Activated CD4-positive, alpha-beta T cell treated with anti-CD3 and anti-CD28 coated beads, Interleukin-2, amount 10 ng/mL, durations not matched to agents 7 days and 5 days (primary cell): ENCODE measurements around the gene CNN3. TPM values are rescaled to one million over a fixed set of nuclear protein-coding genes. Genes with fewer than 3 reads are reported as not detected.
A peak's percentile ranks its signal among the peaks of the same experiment; 100 is the strongest.

Experiments
- CTCF ChIA-PET: fragments of 350-600 bp; sonication (Branson Sonifier 250); formaldehyde crosslinking; loops from one replicate; lab custom pipeline; 2021; ENCODE audit warnings: antibody characterized with exemption; lab: Charles Lee
- POLR2A ChIA-PET: fragments of 350-600 bp; sonication (Branson Sonifier 250); formaldehyde crosslinking; loops from one replicate; lab custom pipeline; 2021; ENCODE audit warnings: antibody characterized with exemption; lab: Charles Lee
- DNase-seq: peaks from one replicate; pipeline ENCODE4 v3.0.0-alpha.2; 2020
- H3K27ac Mint-ChIP-seq: one replicate; pipeline ENCODE4 v1.8.0; 2021; ENCODE audit warnings: mild to moderate bottlenecking, moderate library complexity, mixed read lengths
- H3K27me3 Mint-ChIP-seq: one replicate; pipeline ENCODE4 v1.8.0; 2021; ENCODE audit warnings: mixed read lengths
- H3K36me3 Mint-ChIP-seq: one replicate; pipeline ENCODE4 v1.8.0; 2021; ENCODE audit warnings: low read depth, mixed read lengths
- H3K4me1 Mint-ChIP-seq: one replicate; pipeline ENCODE4 v1.8.0; 2021; ENCODE audit warnings: mixed read lengths
- H3K4me3 Mint-ChIP-seq: one replicate; pipeline ENCODE4 v1.8.0; 2021; ENCODE audit warnings: mild to moderate bottlenecking, moderate library complexity, mixed read lengths
- H3K9me3 Mint-ChIP-seq: one replicate; pipeline ENCODE4 v1.8.0; 2021; ENCODE audit warnings: mixed read lengths
- total RNA-seq, 2 experiments: library from RNA; stranded (reverse); gene quantifications; one replicate each; pipeline ENCODE4 v1.2.3, GENCODE V29; 2021

Gene CNN3
- total RNA-seq, 2 experiments from 2014 or later: 0.92 to 1.2 TPM

- no peak overlapping the region for H3K27ac Mint-ChIP-seq
- POLR2A ChIA-PET: no interaction called here
Observed at GRCh38 chr1:94925561-94926125, 1.3 kb downstream of the CNN3 start.

GRCh38 chr1:94925004-94925403 lies 1.9 kb downstream of the CNN3 start:
- Mint-ChIP-seq H3K4me1 (peaks cover 18% of the 10 kb centered on the region), H3K27me3 (peaks cover 55% of the 10 kb centered on the region), H3K9me3 (no peaks in the 10 kb centered on the region), H3K36me3 (no peaks in the 10 kb centered on the region), H3K4me3 (no peak overlapping the region), H3K27ac (no peak overlapping the region)
- ChIA-PET POLR2A (no interaction called here), CTCF (no interaction called here)
- DNase-seq: no peak

More at GRCh38 chr1:94925561-94926125, 1.3 kb downstream of the CNN3 start:
- Mint-ChIP-seq H3K27me3 (peaks cover 57% of the 10 kb centered on the region), H3K4me3 (peak overlapping the region; percentile 62), H3K4me1 (peaks cover 18% of the 10 kb centered on the region), H3K36me3 (no peaks in the 10 kb centered on the region), H3K9me3 (no peaks in the 10 kb centered on the region)
- CTCF ChIA-PET: no interaction called here
- no peak for DNase-seq

GRCh38 chr1:94922761-94923331 lies 4.1 kb downstream of the CNN3 start:
- no peak for DNase-seq
- no peak overlapping the region for H3K4me3 Mint-ChIP-seq
- H3K27ac Mint-ChIP-seq: no peak overlapping the region
- POLR2A ChIA-PET: no interaction called here
- peaks cover 39% of the 10 kb centered on the region for H3K27me3 Mint-ChIP-seq
- CTCF ChIA-PET: interaction anchor here (1.3 kb wide), 1 partner anchor 24 kb away, joined by 3 read pairs; no protein-coding TSS in a partner anchor
- peaks cover 18% of the 10 kb centered on the region for H3K4me1 Mint-ChIP-seq
- no peaks in the 10 kb centered on the region for H3K36me3 Mint-ChIP-seq
- H3K9me3 Mint-ChIP-seq: no peaks in the 10 kb centered on the region

GRCh38 chr1:94921977-94922376 lies 4.9 kb downstream of the CNN3 start:
- H3K36me3 Mint-ChIP-seq: no peaks in the 10 kb centered on the region
- H3K9me3 Mint-ChIP-seq: no peaks in the 10 kb centered on the region
- H3K4me1 Mint-ChIP-seq: peaks cover 14% of the 10 kb centered on the region
- H3K27me3 Mint-ChIP-seq: peaks cover 33% of the 10 kb centered on the region
- no peak for DNase-seq
- CTCF ChIA-PET: no interaction called here
- H3K4me3 Mint-ChIP-seq: no peak overlapping the region
- POLR2A ChIA-PET: no interaction called here
- H3K27ac Mint-ChIP-seq: no peak overlapping the region

- Mint-ChIP-seq H3K27me3 (peaks cover 23% of the 10 kb centered on the region), H3K9me3 (no peaks in the 10 kb centered on the region), H3K4me3 (no peak overlapping the region), H3K4me1 (peaks cover 6% of the 10 kb centered on the region), H3K27ac (no peak overlapping the region), H3K36me3 (no peaks in the 10 kb centered on the region)
- ChIA-PET CTCF (no interaction called here), POLR2A (no interaction called here)
- no peak for DNase-seq
Observed at GRCh38 chr1:94920061-94920460, 6.8 kb downstream of the CNN3 start.

- Mint-ChIP-seq H3K9me3 (no peaks in the 10 kb centered on the region), H3K36me3 (no peaks in the 10 kb centered on the region), H3K4me1 (peaks cover 6% of the 10 kb centered on the region), H3K4me3 (no peak overlapping the region), H3K27ac (no peak overlapping the region), H3K27me3 (peaks cover 18% of the 10 kb centered on the region)
- CTCF ChIA-PET: no interaction called here
- POLR2A ChIA-PET: no interaction called here
- no peak for DNase-seq
Observed at GRCh38 chr1:94919241-94920030, 7.5 kb downstream of the CNN3 start.

GRCh38 chr1:94917251-94917650 lies 9.7 kb downstream of the CNN3 start:
- no peaks in the 10 kb centered on the region for H3K9me3 Mint-ChIP-seq
- ChIA-PET POLR2A (no interaction called here), CTCF (no interaction called here)
- H3K4me3 Mint-ChIP-seq: no peak overlapping the region
- no peak overlapping the region for H3K27ac Mint-ChIP-seq
- H3K4me1 Mint-ChIP-seq: no peaks in the 10 kb centered on the region
- peaks cover 6% of the 10 kb centered on the region for H3K27me3 Mint-ChIP-seq
- H3K36me3 Mint-ChIP-seq: no peaks in the 10 kb centered on the region
- no peak for DNase-seq

- Mint-ChIP-seq H3K27ac (no peak overlapping the region), H3K27me3 (peaks cover 7% of the 10 kb centered on the region), H3K4me1 (no peaks in the 10 kb centered on the region), H3K4me3 (no peak overlapping the region), H3K36me3 (no peaks in the 10 kb centered on the region), H3K9me3 (no peaks in the 10 kb centered on the region)
- no peak for DNase-seq
- POLR2A ChIA-PET: no interaction called here
- CTCF ChIA-PET: no interaction called here
Observed at GRCh38 chr1:94912263-94913184, 14.4 kb downstream of the CNN3 start.

- ChIA-PET CTCF (interaction anchor here (0.6 to 1.0 kb wide), 2 partner anchors 9 to 186 kb away, joined by 3 to 4 read pairs; no protein-coding TSS in a partner anchor), POLR2A (no interaction called here)
- H3K27me3 Mint-ChIP-seq: peaks cover 7% of the 10 kb centered on the region
- no peak overlapping the region for H3K4me3 Mint-ChIP-seq
- no peak overlapping the region for H3K27ac Mint-ChIP-seq
- H3K4me1 Mint-ChIP-seq: no peaks in the 10 kb centered on the region
- no peak for DNase-seq
- H3K36me3 Mint-ChIP-seq: no peaks in the 10 kb centered on the region
- H3K9me3 Mint-ChIP-seq: no peaks in the 10 kb centered on the region
Observed at GRCh38 chr1:94909486-94909885, 17.4 kb downstream of the CNN3 start.

- H3K27ac Mint-ChIP-seq: no peak overlapping the region
- H3K36me3 Mint-ChIP-seq: no peaks in the 10 kb centered on the region
- H3K27me3 Mint-ChIP-seq: peaks cover 7% of the 10 kb centered on the region
- no peaks in the 10 kb centered on the region for H3K4me1 Mint-ChIP-seq
- no peaks in the 10 kb centered on the region for H3K9me3 Mint-ChIP-seq
- no peak for DNase-seq
- H3K4me3 Mint-ChIP-seq: no peak overlapping the region
- POLR2A ChIA-PET: no interaction called here
- CTCF ChIA-PET: interaction anchor here (0.6 to 1.5 kb wide), 3 partner anchors 8 to 185 kb away, joined by 3 to 4 read pairs (median 3); no protein-coding TSS in a partner anchor
Observed at GRCh38 chr1:94908965-94909364, 17.9 kb downstream of the CNN3 start.

- Mint-ChIP-seq H3K4me1 (no peaks in the 10 kb centered on the region), H3K9me3 (no peaks in the 10 kb centered on the region), H3K27me3 (peaks cover 7% of the 10 kb centered on the region), H3K36me3 (no peaks in the 10 kb centered on the region), H3K4me3 (no peak overlapping the region), H3K27ac (no peak overlapping the region)
- ChIA-PET POLR2A (interaction anchor here (0.6 kb wide), 1 partner anchor 19 kb away, joined by 3 read pairs; no protein-coding TSS in a partner anchor), CTCF (interaction anchor here (1.5 kb wide), 1 partner anchor 11 kb away, joined by 3 read pairs; no protein-coding TSS in a partner anchor)
- DNase-seq: no peak
Observed at GRCh38 chr1:94908190-94908589, 18.7 kb downstream of the CNN3 start.

- Mint-ChIP-seq H3K4me1 (no peaks in the 10 kb centered on the region), H3K27ac (no peak overlapping the region), H3K27me3 (peaks cover 9% of the 10 kb centered on the region), H3K36me3 (no peaks in the 10 kb centered on the region), H3K9me3 (no peaks in the 10 kb centered on the region), H3K4me3 (no peak overlapping the region)
- no peak for DNase-seq
- ChIA-PET POLR2A (no interaction called here), CTCF (no interaction called here)
Observed at GRCh38 chr1:94907136-94907535, 19.8 kb downstream of the CNN3 start.
